Esophagus squamous epithelium (tissue), 5 donors: ENCODE results near the gene COL9A2. TPM values are rescaled to one million over a fixed set of nuclear protein-coding genes. Genes with fewer than 3 reads are reported as not detected.

Experiments
- DNase-seq: peaks from one replicate; lab custom pipeline; 2025; lab: John Stamatoyannopoulos, UW
- H3K27ac ChIP-seq, 4 donors: fragments of 200-600 bp; sonication (generic); one replicate each; pipeline ENCODE4 v1.5.1; 2016 to 2019; ENCODE audit warnings: mild to moderate bottlenecking in 1 of 4
- H3K27me3 ChIP-seq, 4 donors: fragments of 200-600 bp; sonication (generic); 1 replicate in 3 of 4; 2 replicates in 1 of 4; pipeline versions ENCODE4 v1.5.1 to v1.6.0; 2017 to 2021; ENCODE audit warnings: antibody characterized with exemption in 1 of 4
- H3K36me3 ChIP-seq, 3 donors: fragments of 200-600 bp; sonication (generic); one replicate each; pipeline ENCODE4 v1.5.1; 2016 to 2019
- H3K4me1 ChIP-seq, 3 donors: fragments of 200-600 bp; sonication (generic); one replicate each; pipeline ENCODE4 v1.5.1; 2017 to 2019
- H3K4me3 ChIP-seq, 4 donors: fragments of 200-600 bp; sonication (generic); 1 replicate in 3 of 4; 2 replicates in 1 of 4; pipeline ENCODE4 v1.5.1; 2016 to 2019; ENCODE audit warnings: mild to moderate bottlenecking in 2 of 4, moderate library complexity in 1 of 4
- H3K9me3 ChIP-seq, 3 donors: fragments of 200-600 bp; sonication (generic); one replicate each; pipeline ENCODE4 v1.5.1; 2016 to 2019
- POLR2A ChIP-seq, 4 donors: fragments of 450-650 bp; IDR thresholded peaks; one replicate each; pipeline ENCODE4 v1.6.1; 2017; ENCODE audit warnings: antibody characterized with exemption in 4 of 4, mild to moderate bottlenecking in 4 of 4, moderate library complexity in 3 of 4
- WGBS, 2 donors: methylation state at CpG; one replicate each; pipeline ENCODE4 v1.1.5; 2018; 5-methylcytosine and 5-hydroxymethylcytosine counted together
- intact Hi-C: fragments of 100-400 bp; cut with DNase I; formaldehyde crosslinking; loops from one replicate; pipeline ENCODE4 v1.15.0; 2022
- total RNA-seq, 4 donors: library from RNA; depleted of rRNA; stranded (reverse); fragments of >200 nt; gene quantifications; one replicate each; pipeline ENCODE4 v1.1.0, GENCODE V29; 2016
- TF ChIP-seq, protein P1 (sequence below), 6 experiments: fragments of 450-650 bp in 4 of 6; fragments of 200-600 bp in 2 of 6; sonication (generic) in 2 of 6; IDR thresholded peaks; one replicate each; pipeline ENCODE4 v1.5.1; 2016 to 2019; ENCODE audit warnings: antibody characterized with exemption in 6 of 6, mild to moderate bottlenecking in 4 of 6, moderate library complexity in 4 of 6
- donor health status: DM: yes; HTN: yes; CAD: no.

COL9A2 gene
- total RNA-seq, 4 donors from 2014 or later, result 0.26 to 4.0 (median 2.1) TPM; not detected in 1

DNA sequence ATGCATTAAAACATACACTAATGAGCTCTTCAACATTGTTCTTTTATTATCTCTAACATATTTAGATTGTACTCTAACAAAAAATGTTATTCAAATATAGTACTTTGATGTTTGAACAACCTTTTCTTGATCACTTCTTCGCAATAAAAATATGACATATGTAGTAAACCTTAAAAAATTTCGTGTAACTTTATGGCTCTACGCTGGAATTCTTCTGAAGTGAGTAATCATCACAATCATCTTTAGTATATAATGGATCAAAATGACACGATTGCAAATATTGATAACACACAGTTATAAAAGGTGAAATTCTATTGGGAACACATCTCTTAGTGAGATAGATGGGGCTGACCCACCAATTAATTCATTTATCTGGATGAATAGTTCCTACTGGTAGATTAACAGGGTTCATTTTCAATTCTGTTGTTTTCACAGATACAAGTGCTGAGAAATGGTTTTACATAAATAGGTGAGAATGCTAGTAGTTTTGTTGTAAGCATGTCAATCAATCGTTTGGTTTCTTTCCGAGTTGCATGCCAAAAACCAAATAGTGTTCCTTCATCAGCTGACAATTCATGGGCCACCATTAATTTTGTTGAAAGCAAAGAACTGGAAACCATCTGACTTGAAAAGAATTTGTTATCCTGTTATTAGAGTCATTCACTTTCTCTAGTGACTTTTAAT lies 60.5 kb downstream of the COL9A2 start:
- Histone ChIP-seq H3K4me3 (peak overlapping the region; percentile 58 to 97 (median 87)), H3K4me1 (peaks cover 4 to 44% (median 17%) of the 10 kb centered on the region in 3 donors), H3K27ac (peak overlapping the region; percentile 95 to 98 (median 96)), H3K9me3 (no peaks in the 10 kb centered on the region), H3K27me3 (no peaks in the 10 kb centered on the region), H3K36me3 (peaks cover 0 to 18% (median 6%) of the 10 kb centered on the region in 3 donors)
- intact Hi-C loops, result no loop called here
- DNase-seq, result no peak
- TF ChIP-seq, protein P1, sequence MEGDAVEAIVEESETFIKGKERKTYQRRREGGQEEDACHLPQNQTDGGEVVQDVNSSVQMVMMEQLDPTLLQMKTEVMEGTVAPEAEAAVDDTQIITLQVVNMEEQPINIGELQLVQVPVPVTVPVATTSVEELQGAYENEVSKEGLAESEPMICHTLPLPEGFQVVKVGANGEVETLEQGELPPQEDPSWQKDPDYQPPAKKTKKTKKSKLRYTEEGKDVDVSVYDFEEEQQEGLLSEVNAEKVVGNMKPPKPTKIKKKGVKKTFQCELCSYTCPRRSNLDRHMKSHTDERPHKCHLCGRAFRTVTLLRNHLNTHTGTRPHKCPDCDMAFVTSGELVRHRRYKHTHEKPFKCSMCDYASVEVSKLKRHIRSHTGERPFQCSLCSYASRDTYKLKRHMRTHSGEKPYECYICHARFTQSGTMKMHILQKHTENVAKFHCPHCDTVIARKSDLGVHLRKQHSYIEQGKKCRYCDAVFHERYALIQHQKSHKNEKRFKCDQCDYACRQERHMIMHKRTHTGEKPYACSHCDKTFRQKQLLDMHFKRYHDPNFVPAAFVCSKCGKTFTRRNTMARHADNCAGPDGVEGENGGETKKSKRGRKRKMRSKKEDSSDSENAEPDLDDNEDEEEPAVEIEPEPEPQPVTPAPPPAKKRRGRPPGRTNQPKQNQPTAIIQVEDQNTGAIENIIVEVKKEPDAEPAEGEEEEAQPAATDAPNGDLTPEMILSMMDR (IDR thresholded peaks at IDR 0.05), result no peak
- no peak for TF ChIP-seq POLR2A (IDR thresholded peaks at IDR 0.05)
- WGBS, 2 donors, result 61 to 62% methylated on average over 6 of the region's 6 CpGs

DNA sequence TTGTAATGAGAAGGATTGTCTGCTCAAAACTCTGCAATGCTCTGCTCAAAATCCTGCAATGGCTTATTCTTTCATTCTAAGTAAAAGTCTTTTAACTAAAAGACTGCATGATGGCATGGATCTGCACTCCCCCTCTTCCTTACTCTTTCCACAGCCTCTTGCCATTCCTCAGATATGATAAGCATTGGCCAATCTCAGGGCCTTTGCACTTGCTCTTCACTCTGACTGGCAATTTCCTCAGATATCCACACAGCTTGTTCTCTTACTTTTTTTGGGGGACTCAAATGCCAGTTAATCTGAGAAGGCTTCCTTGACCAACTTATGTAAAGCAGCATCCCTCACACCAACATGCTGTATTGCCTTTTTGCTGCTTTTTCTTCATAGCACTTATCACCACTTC lies 61.9 kb downstream of the COL9A2 start:
- Histone ChIP-seq H3K27ac (no peak overlapping the region), H3K36me3 (peaks cover 0 to 4% (median 0%) of the 10 kb centered on the region in 3 donors), H3K4me3 (no peak overlapping the region), H3K27me3 (no peaks in the 10 kb centered on the region), H3K9me3 (no peaks in the 10 kb centered on the region), H3K4me1 (peaks cover 4 to 39% (median 17%) of the 10 kb centered on the region in 3 donors)
- TF ChIP-seq POLR2A (IDR thresholded peaks at IDR 0.05), result no peak
- TF ChIP-seq, protein P1 (IDR thresholded peaks at IDR 0.05), result no peak
- no peak for DNase-seq
- intact Hi-C loops, result no loop called here

DNA sequence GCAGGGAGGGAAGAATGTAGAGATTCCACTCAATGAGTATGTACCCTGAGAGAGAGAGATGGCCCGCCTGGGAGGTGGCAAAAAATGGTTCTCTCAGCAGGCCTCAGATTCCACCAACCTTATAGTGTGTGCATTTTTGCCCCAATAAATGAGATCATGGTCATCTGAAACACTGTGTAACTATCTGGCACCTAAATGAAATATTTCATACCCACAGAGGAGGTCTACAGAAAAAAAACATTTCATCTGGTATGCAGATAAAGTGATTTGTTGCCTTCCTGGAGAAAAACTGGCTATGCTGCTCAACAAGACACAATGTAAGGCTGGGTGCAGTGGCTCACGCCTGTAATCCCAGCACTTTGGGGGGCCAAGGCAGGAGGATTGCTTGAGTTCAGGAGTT lies 64.5 kb downstream of the COL9A2 start:
- Histone ChIP-seq H3K9me3 (no peaks in the 10 kb centered on the region), H3K4me1 (peaks cover 4 to 21% (median 5%) of the 10 kb centered on the region in 3 donors), H3K36me3 (no peaks in the 10 kb centered on the region), H3K4me3 (no peak overlapping the region), H3K27ac (no peak overlapping the region), H3K27me3 (no peaks in the 10 kb centered on the region)
- intact Hi-C loops, result no loop called here
- 90 to 95% methylated on average over 2 of the region's 2 CpGs for WGBS, 2 donors
- TF ChIP-seq POLR2A (IDR thresholded peaks at IDR 0.05), result no peak
- TF ChIP-seq, protein P1 (IDR thresholded peaks at IDR 0.05), result no peak
- no peak for DNase-seq

DNA sequence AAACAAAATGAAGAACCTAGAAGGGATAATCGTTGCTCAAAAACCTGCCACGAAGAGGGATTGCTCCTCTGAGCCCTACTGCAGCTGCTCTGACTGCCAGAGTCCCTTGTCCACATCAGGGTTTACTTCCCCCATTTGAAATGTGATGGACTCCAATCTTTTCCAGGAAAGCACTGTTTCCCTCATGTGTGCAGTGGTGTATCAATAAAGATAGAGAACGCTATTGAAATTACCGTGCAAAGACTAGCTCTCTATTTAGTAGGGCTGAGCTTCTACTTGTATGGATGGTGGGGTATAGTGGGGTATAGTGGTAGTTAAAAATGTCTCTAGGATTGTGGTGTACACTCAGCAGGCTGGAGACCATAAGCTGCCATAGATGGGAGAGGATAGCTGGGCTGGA lies 65.6 kb downstream of the COL9A2 start:
- WGBS, 2 donors, result 75 to 80% methylated on average over 4 of the region's 4 CpGs
- TF ChIP-seq, protein P1 (IDR thresholded peaks at IDR 0.05), result no peak
- no peak for TF ChIP-seq POLR2A (IDR thresholded peaks at IDR 0.05)
- intact Hi-C loops, result no loop called here
- H3K36me3 ChIP-seq, result no peaks in the 10 kb centered on the region
- no peaks in the 10 kb centered on the region for H3K9me3 ChIP-seq
- no peak overlapping the region for H3K27ac ChIP-seq
- no peak for DNase-seq
- H3K4me1 ChIP-seq, result peaks cover under 1 to 14% (median under 1%) of the 10 kb centered on the region in 3 donors
- no peaks in the 10 kb centered on the region for H3K27me3 ChIP-seq
- H3K4me3 ChIP-seq, result no peak overlapping the region

Other genes starting within 250 kb of the COL9A2 start
- 10 to 100 TPM; 27.2 to 43.9 (median 37.6) TPM for gene PPT1, start 220.0 kb downstream of the COL9A2 start, total RNA-seq
- gene RLF, start 155.9 kb downstream of the COL9A2 start, total RNA-seq, result 10 to 100 TPM in 3 of 4 donors, 1 to 10 TPM in 1; 7.9 to 21.0 (median 12.4) TPM
- not detected for gene TMCO2, start 69.3 kb downstream of the COL9A2 start, total RNA-seq
- 10 to 100 TPM; 26.2 to 47.1 (median 39.0) TPM for gene ZMPSTE24, start 59.0 kb downstream of the COL9A2 start, total RNA-seq
- 10 to 100 TPM; 15.1 to 34.9 (median 23.8) TPM for gene SMAP2, start 56.4 kb upstream of the COL9A2 start, total RNA-seq
- 1 to 10 TPM in 1 of 4 donors, under 1 TPM in 3; 0.57 to 1.6 (median 0.70) TPM for gene ZFP69B, start 133.2 kb upstream of the COL9A2 start, total RNA-seq
- 1 to 10 TPM; 2.6 to 3.7 (median 3.6) TPM for gene ZFP69, start 160.0 kb upstream of the COL9A2 start, total RNA-seq
- gene EXO5, start 191.5 kb upstream of the COL9A2 start, total RNA-seq, result 1 to 10 TPM; 4.9 to 7.1 (median 5.7) TPM
- gene ZNF684, start 214.4 kb upstream of the COL9A2 start, total RNA-seq, result 1 to 10 TPM in 3 of 4 donors, under 1 TPM in 1; 0.27 to 3.1 (median 1.6) TPM